GM18870 (cell line): ENCODE data around the gene CCDC157.

ENCODE experiments used
- ATAC-seq: cut with Tn5 transposase; IDR thresholded peaks from one replicate; pipeline ENCODE4 v1.9.1; 2021; ENCODE audit warnings: moderate library complexity; ENCODE audit not compliant: unreplicated experiment

Gene CCDC157

GRCh38 chr22:30356449-30357235 lies at the start of gene CCDC157, which contains the start of gene SF3A1:
Gene CCDC157, plus strand, starts transcription at chr22:30357007. Its CDS starts 8,994 bp downstream, at chr22:30366001.
Gene SF3A1, minus strand, starts transcription at chr22:30356894. Its CDS starts 102 bp downstream, at chr22:30356792.
- ATAC-seq, result peak; percentile 67

- no peak for ATAC-seq
These were observed 49.7 kb upstream of the CCDC157 start for GRCh38 chr22:30307041-30307574.

GRCh38 chr22:30308093-30308492 lies 48.7 kb upstream of the CCDC157 start:
- no peak for ATAC-seq

- peak; percentile 31 for ATAC-seq
These were observed 48.1 kb upstream of the CCDC157 start for GRCh38 chr22:30308518-30309230.

- no peak for ATAC-seq
These were observed 46.7 kb upstream of the CCDC157 start for GRCh38 chr22:30309951-30310741.

GRCh38 chr22:30310881-30311771 lies 45.7 kb upstream of the CCDC157 start:
- no peak for ATAC-seq

GRCh38 chr22:30312053-30312452 lies 44.8 kb upstream of the CCDC157 start:
- ATAC-seq, result no peak

- ATAC-seq, result no peak
These were observed 43.1 kb upstream of the CCDC157 start for GRCh38 chr22:30313527-30314363.

GRCh38 chr22:30314915-30315314 lies 41.9 kb upstream of the CCDC157 start:
- ATAC-seq, result peak; percentile 37

GRCh38 chr22:30315962-30316576 lies 40.7 kb upstream of the CCDC157 start:
- no peak for ATAC-seq

GRCh38 chr22:30317778-30318177 lies 39.0 kb upstream of the CCDC157 start:
- ATAC-seq, result no peak

GRCh38 chr22:30318799-30319419 lies 37.9 kb upstream of the CCDC157 start:
- no peak for ATAC-seq

GRCh38 chr22:30320021-30320556 lies 36.7 kb upstream of the CCDC157 start:
- no peak for ATAC-seq

- ATAC-seq, result no peak
These were observed 35.3 kb upstream of the CCDC157 start for GRCh38 chr22:30321461-30321860.

- no peak for ATAC-seq
These were observed 33.6 kb upstream of the CCDC157 start for GRCh38 chr22:30323246-30323645.

- no peak for ATAC-seq
These were observed 32.6 kb upstream of the CCDC157 start for GRCh38 chr22:30324014-30324730.

GRCh38 chr22:30325065-30325720 lies 31.6 kb upstream of the CCDC157 start:
- ATAC-seq, result no peak
